Measurements from ENCODE around the gene TLL1.

DNA sequence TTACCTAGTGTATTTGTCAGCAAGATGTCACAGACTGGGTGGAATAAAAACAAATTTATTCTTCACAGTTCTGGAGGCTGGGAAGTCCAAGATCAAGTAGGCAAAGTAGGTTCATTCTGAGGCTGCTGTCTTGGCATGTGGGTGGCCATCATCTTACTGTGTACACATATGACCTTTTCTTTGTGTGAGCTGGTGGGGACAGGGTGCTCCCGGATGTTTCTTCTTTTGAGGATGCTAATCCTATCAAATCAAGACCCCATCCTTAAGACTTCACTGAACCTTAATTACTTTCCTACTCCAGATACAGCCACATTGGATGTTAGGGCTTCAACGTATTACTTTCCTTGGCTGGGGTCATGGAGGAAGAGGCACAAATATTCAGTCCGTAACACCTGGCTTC lies 74.0 kb downstream of the TLL1 start:
- TF ChIP-seq, protein P1, sequence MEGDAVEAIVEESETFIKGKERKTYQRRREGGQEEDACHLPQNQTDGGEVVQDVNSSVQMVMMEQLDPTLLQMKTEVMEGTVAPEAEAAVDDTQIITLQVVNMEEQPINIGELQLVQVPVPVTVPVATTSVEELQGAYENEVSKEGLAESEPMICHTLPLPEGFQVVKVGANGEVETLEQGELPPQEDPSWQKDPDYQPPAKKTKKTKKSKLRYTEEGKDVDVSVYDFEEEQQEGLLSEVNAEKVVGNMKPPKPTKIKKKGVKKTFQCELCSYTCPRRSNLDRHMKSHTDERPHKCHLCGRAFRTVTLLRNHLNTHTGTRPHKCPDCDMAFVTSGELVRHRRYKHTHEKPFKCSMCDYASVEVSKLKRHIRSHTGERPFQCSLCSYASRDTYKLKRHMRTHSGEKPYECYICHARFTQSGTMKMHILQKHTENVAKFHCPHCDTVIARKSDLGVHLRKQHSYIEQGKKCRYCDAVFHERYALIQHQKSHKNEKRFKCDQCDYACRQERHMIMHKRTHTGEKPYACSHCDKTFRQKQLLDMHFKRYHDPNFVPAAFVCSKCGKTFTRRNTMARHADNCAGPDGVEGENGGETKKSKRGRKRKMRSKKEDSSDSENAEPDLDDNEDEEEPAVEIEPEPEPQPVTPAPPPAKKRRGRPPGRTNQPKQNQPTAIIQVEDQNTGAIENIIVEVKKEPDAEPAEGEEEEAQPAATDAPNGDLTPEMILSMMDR (IDR thresholded peaks at IDR 0.05; ENCODE audit: low read length), result no peak
- no peak for TF ChIP-seq EZH2 (optimal IDR thresholded peaks at IDR 0.05; ENCODE audit: low read depth, low read length)

Measured in MM.1S (cell line).